ENCODE measurements around the gene SUN3. TPM values are rescaled to one million over a fixed set of nuclear protein-coding genes. Genes with fewer than 3 reads are reported as not detected.

Gene SUN3
- total and polyA plus RNA-seq, 4 donors: not detected

GRCh38 chr7:47949703-47950102 lies 79.2 kb downstream of the SUN3 start:
- WGBS, 2 donors: 90 to 92% methylated on average over 4 of the region's 4 CpGs
- ATAC-seq (ENCODE audit: low FRiP score) (no peak), DNase-seq (no peak)
- Histone ChIP-seq H3K4me3 (ENCODE audit: low read length in 2 of 2) (no peak overlapping the region), H3K9me3 (ENCODE audit: control insufficient read depth, low read length) (no peaks in the 10 kb centered on the region), H3K36me3 (ENCODE audit: control insufficient read depth in 1 of 2, insufficient read depth in 2 of 2, low read length in 1 of 2) (no peaks in the 10 kb centered on the region), H3K27ac (ENCODE audit: low read depth in 1 of 2, low read length in 2 of 2) (no peak overlapping the region), H3K27me3 (ENCODE audit: control insufficient read depth in 1 of 2, insufficient read depth in 2 of 2, low read length in 1 of 2) (no peaks in the 10 kb centered on the region), H3K4me1 (ENCODE audit: control insufficient read depth in 1 of 2, insufficient read depth in 2 of 2, low read length in 2 of 2) (peaks cover 0 to 3% of the 10 kb centered on the region in 2 donors)
- intact Hi-C loops (cut with DNase I): loop anchor here in 1 of 2 donors (5.0 kb wide), 1 partner anchor 43 kb away; no protein-coding TSS in a partner anchor

- Histone ChIP-seq H3K4me3 (ENCODE audit: low read length in 2 of 2) (no peak within 1 kb of the TSS), H3K4me1 (ENCODE audit: control insufficient read depth in 1 of 2, insufficient read depth in 2 of 2, low read length in 2 of 2) (peaks cover 0 to 3% of the 10 kb centered on the region in 2 donors), H3K27me3 (ENCODE audit: control insufficient read depth in 1 of 2, insufficient read depth in 2 of 2, low read length in 1 of 2) (no peaks in the 10 kb centered on the region), H3K27ac (ENCODE audit: low read depth in 1 of 2, low read length in 2 of 2) (no peak within 1 kb of the TSS), H3K36me3 (ENCODE audit: control insufficient read depth in 1 of 2, insufficient read depth in 2 of 2, low read length in 1 of 2) (no peaks in the 10 kb centered on the region), H3K9me3 (ENCODE audit: control insufficient read depth, low read length) (no peaks in the 10 kb centered on the region)
- WGBS, 2 donors: 65 to 66% methylated on average over 7 of the region's 7 CpGs
- DNase-seq (no peak), ATAC-seq (ENCODE audit: low FRiP score) (no peak)
- intact Hi-C loops (cut with DNase I): loop anchor here in 1 of 2 donors (5.0 kb wide), 1 partner anchor 44 kb away; no protein-coding TSS in a partner anchor
Observed at GRCh38 chr7:47948141-47948790, 80.6 kb downstream of the SUN3 start, which contains the start of gene PKD1L1. TSS of gene PKD1L1 (minus strand) at chr7:47948466. CDS start at chr7:47948440, 26 bp downstream.

GRCh38 chr7:47947355-47947749 lies 81.6 kb downstream of the SUN3 start:
- ATAC-seq (ENCODE audit: low FRiP score): no peak
- Histone ChIP-seq H3K9me3 (ENCODE audit: control insufficient read depth, low read length) (no peaks in the 10 kb centered on the region), H3K4me3 (ENCODE audit: low read length in 2 of 2) (no peak overlapping the region), H3K36me3 (ENCODE audit: control insufficient read depth in 1 of 2, insufficient read depth in 2 of 2, low read length in 1 of 2) (no peaks in the 10 kb centered on the region), H3K27ac (ENCODE audit: low read depth in 1 of 2, low read length in 2 of 2) (no peak overlapping the region), H3K4me1 (ENCODE audit: control insufficient read depth in 1 of 2, insufficient read depth in 2 of 2, low read length in 2 of 2) (no peaks in the 10 kb centered on the region), H3K27me3 (ENCODE audit: control insufficient read depth in 1 of 2, insufficient read depth in 2 of 2, low read length in 1 of 2) (no peaks in the 10 kb centered on the region)
- WGBS, 2 donors: 97 to 99% methylated on average over 6 to 7 of the region's 7 CpGs
- intact Hi-C loops (cut with DNase I): loop anchor here in 1 of 2 donors (5.0 kb wide), 1 partner anchor 45 kb away; no protein-coding TSS in a partner anchor
- DNase-seq: no peak

GRCh38 chr7:47946581-47947354 lies 82.1 kb downstream of the SUN3 start:
- H3K4me1 ChIP-seq (ENCODE audit: control insufficient read depth in 1 of 2, insufficient read depth in 2 of 2, low read length in 2 of 2): no peaks in the 10 kb centered on the region
- intact Hi-C loops (cut with DNase I): loop anchor here in 1 of 2 donors (5.0 kb wide), 1 partner anchor 46 kb away; no protein-coding TSS in a partner anchor
- 44 to 58% methylated on average over 7 of the region's 7 CpGs for WGBS, 2 donors
- no peak overlapping the region for H3K4me3 ChIP-seq (ENCODE audit: low read length in 2 of 2)
- no peak overlapping the region for H3K27ac ChIP-seq (ENCODE audit: low read depth in 1 of 2, low read length in 2 of 2)
- no peaks in the 10 kb centered on the region for H3K9me3 ChIP-seq (ENCODE audit: control insufficient read depth, low read length)
- DNase-seq: no peak
- ATAC-seq (ENCODE audit: low FRiP score): no peak
- H3K27me3 ChIP-seq (ENCODE audit: control insufficient read depth in 1 of 2, insufficient read depth in 2 of 2, low read length in 1 of 2): no peaks in the 10 kb centered on the region
- H3K36me3 ChIP-seq (ENCODE audit: control insufficient read depth in 1 of 2, insufficient read depth in 2 of 2, low read length in 1 of 2): no peaks in the 10 kb centered on the region

GRCh38 chr7:47945261-47946015 lies 83.5 kb downstream of the SUN3 start:
- H3K4me1 ChIP-seq (ENCODE audit: control insufficient read depth in 1 of 2, insufficient read depth in 2 of 2, low read length in 2 of 2): no peaks in the 10 kb centered on the region

GRCh38 chr7:47944536-47945260 lies 84.2 kb downstream of the SUN3 start:
- Histone ChIP-seq H3K36me3 (ENCODE audit: control insufficient read depth in 1 of 2, insufficient read depth in 2 of 2, low read length in 1 of 2) (no peaks in the 10 kb centered on the region), H3K27ac (ENCODE audit: low read depth in 1 of 2, low read length in 2 of 2) (no peak overlapping the region), H3K4me3 (ENCODE audit: low read length in 2 of 2) (no peak overlapping the region), H3K9me3 (ENCODE audit: control insufficient read depth, low read length) (no peaks in the 10 kb centered on the region), H3K27me3 (ENCODE audit: control insufficient read depth in 1 of 2, insufficient read depth in 2 of 2, low read length in 1 of 2) (no peaks in the 10 kb centered on the region), H3K4me1 (ENCODE audit: control insufficient read depth in 1 of 2, insufficient read depth in 2 of 2, low read length in 2 of 2) (no peaks in the 10 kb centered on the region)
- no peak for DNase-seq
- intact Hi-C loops (cut with DNase I): loop anchor here (2.0 to 5.0 kb wide), 3 partner anchors 48 to 166 kb away; no protein-coding TSS in a partner anchor
- ATAC-seq (ENCODE audit: low FRiP score): no peak
- WGBS, 2 donors: 72 to 74% methylated on average over 12 of the region's 12 CpGs

More at GRCh38 chr7:47945261-47946015, 83.5 kb downstream of the SUN3 start:
- peak; percentile 87 to 94 for DNase-seq
- Histone ChIP-seq H3K4me3 (ENCODE audit: low read length in 2 of 2) (no peak overlapping the region), H3K9me3 (ENCODE audit: control insufficient read depth, low read length) (no peaks in the 10 kb centered on the region), H3K27me3 (ENCODE audit: control insufficient read depth in 1 of 2, insufficient read depth in 2 of 2, low read length in 1 of 2) (no peaks in the 10 kb centered on the region), H3K36me3 (ENCODE audit: control insufficient read depth in 1 of 2, insufficient read depth in 2 of 2, low read length in 1 of 2) (no peaks in the 10 kb centered on the region), H3K27ac (ENCODE audit: low read depth in 1 of 2, low read length in 2 of 2) (no peak overlapping the region)
- 47 to 48% methylated on average over 8 of the region's 8 CpGs for WGBS, 2 donors
- intact Hi-C loops (cut with DNase I): loop anchor here (2.0 to 5.0 kb wide), 3 partner anchors 47 to 165 kb away; no protein-coding TSS in a partner anchor
- ATAC-seq (ENCODE audit: low FRiP score): no peak

GRCh38 chr7:47943676-47944474 lies 85.0 kb downstream of the SUN3 start:
- H3K27ac ChIP-seq (ENCODE audit: low read depth in 1 of 2, low read length in 2 of 2): no peak overlapping the region
- no peaks in the 10 kb centered on the region for H3K4me1 ChIP-seq (ENCODE audit: control insufficient read depth in 1 of 2, insufficient read depth in 2 of 2, low read length in 2 of 2)
- DNase-seq: no peak

More at GRCh38 chr7:47943676-47944474, 85.0 kb downstream of the SUN3 start:
- no peaks in the 10 kb centered on the region for H3K9me3 ChIP-seq (ENCODE audit: control insufficient read depth, low read length)
- ATAC-seq (ENCODE audit: low FRiP score): no peak
- no peaks in the 10 kb centered on the region for H3K27me3 ChIP-seq (ENCODE audit: control insufficient read depth in 1 of 2, insufficient read depth in 2 of 2, low read length in 1 of 2)
- H3K36me3 ChIP-seq (ENCODE audit: control insufficient read depth in 1 of 2, insufficient read depth in 2 of 2, low read length in 1 of 2): no peaks in the 10 kb centered on the region
- intact Hi-C loops (cut with DNase I): loop anchor here (2.0 kb wide), 2 partner anchors 165 to 167 kb away; no protein-coding TSS in a partner anchor
- WGBS, 2 donors: 91 to 93% methylated on average over 8 of the region's 8 CpGs
- no peak overlapping the region for H3K4me3 ChIP-seq (ENCODE audit: low read length in 2 of 2)

Measured in aorta (tissue), 5 donors.